Measurements from ENCODE around the gene CDYL. TPM values are rescaled to one million over a fixed set of nuclear protein-coding genes. Genes with fewer than 3 reads are reported as not detected.

CDYL gene
- total and polyA plus RNA-seq, 9 donors, result 9.9 to 71.3 (median 45.1) TPM

GRCh38 chr6:4920914-4921410 is 144.8 kb downstream of the CDYL start:
- Histone ChIP-seq H3K4me3 (no peak overlapping the region), H3K9me3 (no peaks in the 10 kb centered on the region), H3K27me3 (no peaks in the 10 kb centered on the region), H3K4me1 (ENCODE audit: insufficient read depth) (no peaks in the 10 kb centered on the region), H3K27ac (no peak overlapping the region), H3K36me3 (no peaks in the 10 kb centered on the region)
- intact Hi-C loops (cut with DNase I), result no loop called here
- no peak for DNase-seq
- 88 to 94% (median 91%) methylated on average over 5 of the region's 5 CpGs for WGBS, 3 donors
- TF ChIP-seq POLR2A (IDR thresholded peaks at IDR 0.05), result no peak
- TF ChIP-seq CTCF (IDR thresholded peaks at IDR 0.05), result no peak
- TF ChIP-seq EP300 (IDR thresholded peaks at IDR 0.05), result no peak

GRCh38 chr6:4922488-4923037 is 146.4 kb downstream of the CDYL start:
- Histone ChIP-seq H3K9me3 (no peaks in the 10 kb centered on the region), H3K27ac (no peak overlapping the region), H3K4me3 (no peak overlapping the region), H3K36me3 (no peaks in the 10 kb centered on the region), H3K4me1 (ENCODE audit: insufficient read depth) (no peaks in the 10 kb centered on the region), H3K27me3 (no peaks in the 10 kb centered on the region)
- WGBS, 3 donors, result 87 to 88% (median 88%) methylated on average over 13 of the region's 13 CpGs
- no peak for TF ChIP-seq POLR2A (IDR thresholded peaks at IDR 0.05)
- no peak for TF ChIP-seq CTCF (IDR thresholded peaks at IDR 0.05)
- no peak for TF ChIP-seq EP300 (IDR thresholded peaks at IDR 0.05)
- intact Hi-C loops (cut with DNase I), result no loop called here
- DNase-seq, result no peak

GRCh38 chr6:4923081-4923480 is 146.9 kb downstream of the CDYL start:
- Histone ChIP-seq H3K27ac (no peak overlapping the region), H3K9me3 (no peaks in the 10 kb centered on the region), H3K36me3 (no peaks in the 10 kb centered on the region), H3K4me3 (no peak overlapping the region), H3K4me1 (ENCODE audit: insufficient read depth) (no peaks in the 10 kb centered on the region), H3K27me3 (no peaks in the 10 kb centered on the region)
- no peak for DNase-seq
- no peak for TF ChIP-seq POLR2A (IDR thresholded peaks at IDR 0.05)
- TF ChIP-seq CTCF (IDR thresholded peaks at IDR 0.05), result no peak
- no peak for TF ChIP-seq EP300 (IDR thresholded peaks at IDR 0.05)
- intact Hi-C loops (cut with DNase I), result no loop called here
- 76 to 89% (median 89%) methylated on average over 3 of the region's 3 CpGs for WGBS, 3 donors

- no peaks in the 10 kb centered on the region for H3K36me3 ChIP-seq
- no peaks in the 10 kb centered on the region for H3K4me1 ChIP-seq (ENCODE audit: insufficient read depth)
- intact Hi-C loops (cut with DNase I), result no loop called here
- WGBS, 3 donors, result 93 to 95% (median 94%) methylated on average over 9 of the region's 9 CpGs
- no peak for DNase-seq
- no peaks in the 10 kb centered on the region for H3K9me3 ChIP-seq
- no peak overlapping the region for H3K27ac ChIP-seq
- H3K27me3 ChIP-seq, result no peaks in the 10 kb centered on the region
- H3K4me3 ChIP-seq, result no peak overlapping the region
- TF ChIP-seq CTCF (IDR thresholded peaks at IDR 0.05), result no peak
- TF ChIP-seq EP300 (IDR thresholded peaks at IDR 0.05), result no peak
Measured at GRCh38 chr6:4924661-4925271, 148.6 kb downstream of the CDYL start.

Measured in ovary (tissue), 9 donors.